SH-SY5Y (cell line): ENCODE measurements around the gene CD44.

Experiments
- GATA2 ChIP-seq: IDR thresholded peaks from 2 replicates; pipeline ENCODE4 v1.6.1; 2011; ENCODE audit warnings: mild to moderate bottlenecking, low read depth, low read length
- GATA3 ChIP-seq: IDR thresholded peaks from 2 replicates; pipeline ENCODE4 v1.6.1; 2011; ENCODE audit warnings: low read depth, mild to moderate bottlenecking, low read length, moderate library complexity

DNA sequence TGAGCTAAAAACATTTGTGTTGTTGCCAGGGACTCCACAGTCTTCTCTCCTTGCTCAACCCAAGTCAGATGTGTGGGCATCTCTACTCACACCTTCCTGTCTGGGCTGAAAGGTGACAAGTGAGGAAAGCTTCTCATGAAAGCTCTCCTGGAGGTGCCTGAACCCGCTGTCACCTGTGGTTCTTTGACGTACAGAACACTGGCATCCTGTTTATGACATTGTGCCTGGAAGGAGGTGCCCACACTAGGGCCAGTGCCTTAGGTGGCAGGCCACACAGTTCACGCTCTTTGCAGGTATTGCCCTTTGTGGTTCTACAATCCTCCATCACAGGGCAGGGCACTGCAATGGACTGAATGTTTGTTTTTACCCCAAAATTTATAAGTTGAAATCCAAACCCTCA, 108.5 kb downstream of the CD44 start:
- TF ChIP-seq GATA2 = no peak
- TF ChIP-seq GATA3 = no peak
